Motor neuron (in vitro differentiated cells): ENCODE measurements around the gene ACTR3. TPM values are rescaled to one million over a fixed set of nuclear protein-coding genes. Genes with fewer than 3 reads are reported as not detected.

Source experiments
- ATAC-seq, 8 experiments: fragments of 200-7000 bp; cut with Tn5 transposase; replicated peaks in 6 of 8; 2 replicates each; pipeline ENCODE4 v1.8.0; 2021; ENCODE audit warnings: mild to moderate bottlenecking in 8 of 8, moderate library complexity in 8 of 8
- H3K27ac ChIP-seq, 2 donors: fragments of 250-450 bp; sonication (Bioruptor Pico); 2 replicates each; pipeline ENCODE4 v1.9.0; 2021; ENCODE audit warnings: antibody characterized with exemption in 2 of 2, mild to moderate bottlenecking in 2 of 2, moderate library complexity in 1 of 2
- H3K4me1 ChIP-seq, 2 donors: fragments of 250-450 bp; sonication (Bioruptor Pico); replicated peaks in 1 of 2; 2 replicates each; pipeline ENCODE4 v1.6.1; 2021; ENCODE audit warnings: antibody characterized with exemption in 2 of 2, mild to moderate bottlenecking in 2 of 2, moderate library complexity in 1 of 2
- H3K4me3 ChIP-seq, 5 donors: fragments of 250-450 bp; sonication (Bioruptor Pico); 2 replicates each; pipeline ENCODE4 v1.9.0; 2021; ENCODE audit warnings: antibody characterized with exemption in 5 of 5, mild to moderate bottlenecking in 5 of 5, moderate library complexity in 4 of 5
- WGBS, 10 experiments: fragments of 450-650 bp; shearing (Covaris generic); methylation state at CpG; one replicate each; pipeline ENCODE4 v1.0.0; 2022; 5-methylcytosine and 5-hydroxymethylcytosine counted together
- in situ Hi-C, 9 experiments: fragments of 400-800 bp; cut with MboI; loops; one replicate each; pipeline ENCODE4 v1.15.0; 2021; ENCODE audit warnings: low sequenced_read_pairs in 9 of 9, low pct_unique_long_range_greater_than_20kb in 2 of 9; ENCODE audit not compliant: unreplicated experiment in 9 of 9
- total RNA-seq, 8 experiments: library from RNA; unstranded; fragments of 300-600 nt; gene quantifications; 2 replicates each; pipeline versions ENCODE4 v1.2.3 to v1.2.4, GENCODE V29; 2022

Gene ACTR3
- total RNA-seq, 8 experiments from 2014 or later, result 69.7 to 323 (median 135) TPM

- no peak overlapping the region for H3K27ac ChIP-seq
- ATAC-seq, result no peak
- H3K4me3 ChIP-seq, result no peak overlapping the region
- H3K4me1 ChIP-seq, result peaks cover 3 to 6% of the 10 kb centered on the region in 2 donors
- in situ Hi-C loops, result loop anchor here in 3 of 9 experiments (25.0 kb wide), 2 partner anchors 558 to 583 kb away; no protein-coding TSS in a partner anchor
- 94 to 100% (median 100%) methylated on average over 1 to 6 of the region's 93 CpGs; no CpG with 5 or more reads in 7 of the 10 experiments for WGBS, 10 experiments
Observed at GRCh38 chr2:113979191-113980128, 89.6 kb downstream of the ACTR3 start.

GRCh38 chr2:113980946-113981345 lies 91.1 kb downstream of the ACTR3 start:
- in situ Hi-C loops, result loop anchor here in 3 of 9 experiments (25.0 kb wide), 2 partner anchors 556 to 581 kb away; no protein-coding TSS in a partner anchor
- H3K27ac ChIP-seq, result no peak overlapping the region
- H3K4me3 ChIP-seq, result no peak overlapping the region
- H3K4me1 ChIP-seq, result peaks cover 3 to 6% of the 10 kb centered on the region in 2 donors
- no peak for ATAC-seq
- 29 to 100% (median 77%) methylated on average over 1 to 4 of the region's 4 CpGs; no CpG with 5 or more reads in 1 of the 10 experiments for WGBS, 10 experiments

GRCh38 chr2:113981404-113982134 lies 91.7 kb downstream of the ACTR3 start:
- Histone ChIP-seq H3K4me1 (peaks cover 3 to 6% of the 10 kb centered on the region in 2 donors), H3K27ac (no peak overlapping the region), H3K4me3 (no peak overlapping the region)
- WGBS, 10 experiments, result 64 to 100% (median 93%) methylated on average over 3 to 8 of the region's 8 CpGs; no CpG with 5 or more reads in 1 of the 10 experiments
- in situ Hi-C loops, result loop anchor here in 3 of 9 experiments (25.0 kb wide), 2 partner anchors 556 to 581 kb away; no protein-coding TSS in a partner anchor
- no peak for ATAC-seq

GRCh38 chr2:113985554-113986397 lies 95.9 kb downstream of the ACTR3 start:
- no peak overlapping the region for H3K4me3 ChIP-seq
- no peak overlapping the region for H3K27ac ChIP-seq
- in situ Hi-C loops, result loop anchor here in 3 of 9 experiments (25.0 kb wide), 2 partner anchors 552 to 577 kb away; no protein-coding TSS in a partner anchor
- 58 to 100% (median 84%) methylated on average over 3 to 7 of the region's 7 CpGs for WGBS, 10 experiments
- peaks cover 0 to 5% of the 10 kb centered on the region in 2 donors for H3K4me1 ChIP-seq
- ATAC-seq, result no peak

- ATAC-seq, result peak in 5 of 8 experiments; percentile 44 to 81 (median 72)
- in situ Hi-C loops, result loop anchor here in 3 of 9 experiments (25.0 kb wide), 2 partner anchors 550 to 575 kb away; no protein-coding TSS in a partner anchor
- Histone ChIP-seq H3K27ac (no peak overlapping the region), H3K4me3 (no peak overlapping the region), H3K4me1 (peaks cover 0 to 5% of the 10 kb centered on the region in 2 donors)
- 57 to 93% (median 67%) methylated on average over 1 to 4 of the region's 4 CpGs; no CpG with 5 or more reads in 1 of the 10 experiments for WGBS, 10 experiments
Observed at GRCh38 chr2:113986762-113987290, 96.9 kb downstream of the ACTR3 start.

GRCh38 chr2:113992090-113992489 lies 102.2 kb downstream of the ACTR3 start:
- Histone ChIP-seq H3K4me3 (no peak overlapping the region), H3K27ac (no peak overlapping the region), H3K4me1 (peaks cover 0 to under 1% of the 10 kb centered on the region in 2 donors)
- 0 to 100% (median 61%) methylated on average over 1 of the region's 1 CpG; no CpG with 5 or more reads in 6 of the 10 experiments for WGBS, 10 experiments
- in situ Hi-C loops, result loop anchor here in 3 of 9 experiments (25.0 kb wide), 2 partner anchors 545 to 570 kb away; no protein-coding TSS in a partner anchor
- ATAC-seq, result peak in 2 of 8 experiments; percentile 28 to 35

- Histone ChIP-seq H3K4me3 (no peak overlapping the region), H3K27ac (no peak overlapping the region), H3K4me1 (no peaks in the 10 kb centered on the region)
- ATAC-seq, result no peak
- WGBS, 10 experiments, result 20 to 100% (median 59%) methylated on average over 1 to 3 of the region's 6 CpGs; no CpG with 5 or more reads in 1 of the 10 experiments
- in situ Hi-C loops, result loop anchor here in 3 of 9 experiments (25.0 kb wide), 2 partner anchors 540 to 565 kb away; no protein-coding TSS in a partner anchor
Observed at GRCh38 chr2:113996671-113997594, 107.0 kb downstream of the ACTR3 start.

GRCh38 chr2:114001152-114001551 lies 111.3 kb downstream of the ACTR3 start:
- 0 to 100% (median 56%) methylated on average over 1 to 5 of the region's 5 CpGs; no CpG with 5 or more reads in 2 of the 10 experiments for WGBS, 10 experiments
- Histone ChIP-seq H3K4me1 (no peaks in the 10 kb centered on the region), H3K27ac (no peak overlapping the region), H3K4me3 (no peak overlapping the region)
- ATAC-seq, result no peak
- in situ Hi-C loops, result no loop called here

GRCh38 chr2:114001937-114002336 lies 112.0 kb downstream of the ACTR3 start:
- WGBS, 10 experiments, result 8 to 92% (median 80%) methylated on average over 1 to 2 of the region's 2 CpGs; no CpG with 5 or more reads in 6 of the 10 experiments
- Histone ChIP-seq H3K4me3 (no peak overlapping the region), H3K27ac (no peak overlapping the region), H3K4me1 (no peaks in the 10 kb centered on the region)
- in situ Hi-C loops, result no loop called here
- ATAC-seq, result no peak

GRCh38 chr2:114005110-114005783 lies 115.4 kb downstream of the ACTR3 start:
- WGBS, 10 experiments, result 57 to 93% (median 83%) methylated on average over 1 to 5 of the region's 5 CpGs; no CpG with 5 or more reads in 3 of the 10 experiments
- Histone ChIP-seq H3K4me1 (no peaks in the 10 kb centered on the region), H3K27ac (no peak overlapping the region), H3K4me3 (no peak overlapping the region)
- ATAC-seq, result no peak
- in situ Hi-C loops, result no loop called here
